GM12878 (cell line): ENCODE measurements around the gene FOS. TPM values are rescaled to one million over a fixed set of nuclear protein-coding genes. Genes with fewer than 3 reads are reported as not detected.
A peak's percentile ranks its signal among the peaks of the same experiment; 100 is the strongest.

Source experiments
- ATF2 ChIP-seq: IDR thresholded peaks from 2 replicates; pipeline ENCODE4 v1.6.1; 2012; ENCODE audit warnings: low read length, inconsistent platforms
- ATF3 ChIP-seq: IDR thresholded peaks from 2 replicates; pipeline ENCODE4 v1.6.1; 2011; ENCODE audit warnings: low read depth, mild to moderate bottlenecking, low read length, moderate library complexity, borderline replicate concordance; ENCODE audit errors: extremely low read depth
- CBX5 ChIP-seq: sonication (generic); IDR thresholded peaks from 2 replicates; pipeline ENCODE4 v1.6.1; 2016; ENCODE audit warnings: low read depth, moderate library complexity, mild to moderate bottlenecking, inconsistent platforms
- CTCF ChIP-seq, 3 experiments: IDR thresholded peaks in 2 of 3; conservative IDR thresholded peaks in 1 of 3; 2 replicates each; pipeline ENCODE4 v1.5.1; 2011; ENCODE audit warnings: low read depth in 3 of 3, low read length in 3 of 3, mild to moderate bottlenecking in 3 of 3, control low read depth in 2 of 3, moderate library complexity in 2 of 3, inconsistent platforms in 1 of 3, mixed read lengths in 1 of 3; ENCODE audit not compliant: control insufficient read depth in 2 of 3, insufficient read depth in 1 of 3; ENCODE audit errors: extremely low read depth in 1 of 3
- GATAD2B ChIP-seq: fragments of 450-650 bp; conservative IDR thresholded peaks from 2 replicates; pipeline ENCODE4 v1.6.1; 2017; ENCODE audit warnings: low read depth, mild to moderate bottlenecking, moderate library complexity
- HDGF ChIP-seq: fragments of 450-650 bp; IDR thresholded peaks from 2 replicates; pipeline ENCODE4 v1.6.1; 2016; ENCODE audit warnings: antibody characterized with exemption
- IKZF2 ChIP-seq, 2 experiments: fragments of 450-650 bp; IDR thresholded peaks; 2 replicates each; pipeline ENCODE4 v1.6.1; 2017; ENCODE audit warnings: mild to moderate bottlenecking in 2 of 2, moderate library complexity in 2 of 2
- RAD21 ChIP-seq: IDR thresholded peaks from 2 replicates; pipeline ENCODE4 v1.6.1; 2011; ENCODE audit warnings: mild to moderate bottlenecking, low read depth, low read length, moderate library complexity; ENCODE audit not compliant: insufficient read depth
- RELB ChIP-seq: fragments of 450-650 bp; IDR thresholded peaks from 2 replicates; pipeline ENCODE4 v1.6.1; 2017; ENCODE audit warnings: low read depth, mild to moderate bottlenecking, moderate library complexity
- REST ChIP-seq: IDR thresholded peaks from 2 replicates; pipeline ENCODE4 v1.6.1; 2012; ENCODE audit warnings: mild to moderate bottlenecking, low read depth, low read length
- SKIL ChIP-seq: fragments of 450-650 bp; IDR thresholded peaks from 2 replicates; pipeline ENCODE4 v1.6.1; 2017; ENCODE audit warnings: mild to moderate bottlenecking, low read depth, inconsistent platforms; ENCODE audit not compliant: poor library complexity, severe bottlenecking
- SP1 ChIP-seq: IDR thresholded peaks from one replicate; pipeline ENCODE4 v1.6.1; 2011; ENCODE audit warnings: low read depth, low read length
- YBX1 ChIP-seq: fragments of 450-650 bp; IDR thresholded peaks from 2 replicates; pipeline ENCODE4 v1.6.1; 2016; ENCODE audit warnings: antibody characterized with exemption
- ZNF207 ChIP-seq: fragments of 450-650 bp; IDR thresholded peaks from 2 replicates; pipeline ENCODE4 v1.6.1; 2014; ENCODE audit warnings: antibody characterized with exemption, mild to moderate bottlenecking, borderline replicate concordance
- polyA plus RNA-seq, 11 experiments: library from polyadenylated mRNA; depleted of rRNA in 4 of 11; unstranded in 6 of 11; stranded (reverse) in 5 of 11; fragments of >200 nt; fragmentation: Nextera tagmentation in 4 of 11; fragmentation: Illumina TruSeq in 1 of 11; extraction: Ambion mirVana in 4 of 11; extraction: Trizol in 1 of 11; gene quantifications; 1 replicate in 1 of 11; 2 replicates in 10 of 11; pipeline versions ENCODE4 v1.2.1 to v1.2.3, GENCODE V29; 2011 to 2016; ENCODE audit warnings: inconsistent platforms in 2 of 11, missing spikeins in 2 of 11, low read depth in 1 of 11
- total RNA-seq, 4 experiments: library from RNA; depleted of rRNA in 3 of 4; stranded (reverse); fragments of >200 nt in 3 of 4; fragmentation: Illumina TruSeq in 1 of 4; extraction: Trizol in 1 of 4; gene quantifications; 2 replicates each; pipeline versions ENCODE4 v1.2.1 to v1.2.3, GENCODE V29; 2013 to 2021

The FOS gene
- total and polyA plus RNA-seq, 10 of the 15 experiments (the other 5 are each of a cell fraction or from before 2014, with no cell fraction given) = 0.02 to 0.95 (median 0.38) TPM

GRCh38 chr14:75295491-75296345, 17.1 kb downstream of the FOS start (continued):
- peak; percentile 44; the same call in 1 of the 2 replicates for TF ChIP-seq RELB
- 0 out of 2 replicates have a peak, but pooled peaks have one; percentile 21 for TF ChIP-seq GATAD2B
- peak; percentile 76 for TF ChIP-seq SKIL
- 0 out of 2 replicates have a peak, but pooled peaks have one; percentile 29 for TF ChIP-seq HDGF
- TF ChIP-seq IKZF2 (IDR thresholded peaks at IDR 0.05) = peak; percentile 50 to 53; a peak in 3 of 4 replicates
- no peak for TF ChIP-seq ATF3
- peak; percentile 96 to 98 (median 96) for TF ChIP-seq CTCF (IDR thresholded peaks at IDR 0.05 in 2 of 3, conservative IDR thresholded peaks at IDR 0.05 in 1 of 3; ENCODE audit: control insufficient read depth in 2 of 3, extremely low read depth in 1 of 3, insufficient read depth in 1 of 3, low read depth in 3 of 3, low read length in 3 of 3)
- no peak for TF ChIP-seq REST
- TF ChIP-seq YBX1 = peak; percentile 59; the same call in 1 of the 2 replicates
- TF ChIP-seq SP1 = no peak
- peak; percentile 87 for TF ChIP-seq RAD21
- no peak for TF ChIP-seq ATF2
- TF ChIP-seq ZNF207 = peak; percentile 49; the same call in 1 of the 2 replicates
- no peak for TF ChIP-seq CBX5
